ENCODE measurements around the gene TMTC1. TPM values are rescaled to one million over a fixed set of nuclear protein-coding genes. Genes with fewer than 3 reads are reported as not detected.

Gene TMTC1
- total RNA-seq, 1 experiment from 2014 or later = 4.8 TPM

GRCh38 chr12:29610473-29611170, 173.1 kb downstream of the TMTC1 start:
- no peaks in the 10 kb centered on the region for H3K4me1 ChIP-seq (replicated peaks; ENCODE audit: insufficient read depth)
- TF ChIP-seq EZH2 (IDR thresholded peaks at IDR 0.05; ENCODE audit: low read depth) = no peak
- TF ChIP-seq CTCF (conservative IDR thresholded peaks at IDR 0.05) = no peak
- no peaks in the 10 kb centered on the region for H3K79me2 ChIP-seq (ENCODE audit: low read depth)
- H3K4me3 ChIP-seq = no peak overlapping the region
- H3F3A ChIP-seq (ENCODE audit: insufficient read depth, low read depth) = no peaks in the 10 kb centered on the region
- POLR2A ChIA-PET (ENCODE audit: unreplicated experiment) = no interaction called here
- H3K27ac ChIP-seq = no peak overlapping the region
- H3K9me3 ChIP-seq (ENCODE audit: insufficient read depth, low read depth) = no peaks in the 10 kb centered on the region
- intact Hi-C loops (cut with micrococcal nuclease; ENCODE audit: unreplicated experiment) = no loop called here
- H3K27me3 ChIP-seq (ENCODE audit: insufficient read depth, low read depth) = no peaks in the 10 kb centered on the region
- H3K4me2 ChIP-seq = no peak overlapping the region
- BruUV-seq (replicated peaks) = no TSS peak
- CTCF ChIA-PET = no interaction called here
- no peak overlapping the region for H2AFZ ChIP-seq
- no peaks in the 10 kb centered on the region for H4K20me1 ChIP-seq (ENCODE audit: insufficient read depth)
- no peaks in the 10 kb centered on the region for H3K36me3 ChIP-seq (ENCODE audit: low read depth)
- H3K9me2 ChIP-seq (ENCODE audit: insufficient read depth) = no peaks in the 10 kb centered on the region
- no peak for DNase-seq

- POLR2A ChIA-PET (ENCODE audit: unreplicated experiment) = no interaction called here
- no peaks in the 10 kb centered on the region for H3K27me3 ChIP-seq (ENCODE audit: insufficient read depth, low read depth)
- H3K9me3 ChIP-seq (ENCODE audit: insufficient read depth, low read depth) = no peaks in the 10 kb centered on the region
- H3K4me3 ChIP-seq = no peak overlapping the region
- H3K4me1 ChIP-seq (replicated peaks; ENCODE audit: insufficient read depth) = no peaks in the 10 kb centered on the region
- H2AFZ ChIP-seq = no peak overlapping the region
- CTCF ChIA-PET = no interaction called here
- no peaks in the 10 kb centered on the region for H3K79me2 ChIP-seq (ENCODE audit: low read depth)
- no peaks in the 10 kb centered on the region for H3K36me3 ChIP-seq (ENCODE audit: low read depth)
- H3K9me2 ChIP-seq (ENCODE audit: insufficient read depth) = no peaks in the 10 kb centered on the region
- TF ChIP-seq EZH2 (IDR thresholded peaks at IDR 0.05; ENCODE audit: low read depth) (no peak), CTCF (conservative IDR thresholded peaks at IDR 0.05) (no peak)
- H3K27ac ChIP-seq = no peak overlapping the region
- H4K20me1 ChIP-seq (ENCODE audit: insufficient read depth) = no peaks in the 10 kb centered on the region
- DNase-seq = no peak
- no TSS peak for BruUV-seq (replicated peaks)
- intact Hi-C loops (cut with micrococcal nuclease; ENCODE audit: unreplicated experiment) = no loop called here
- no peaks in the 10 kb centered on the region for H3F3A ChIP-seq (ENCODE audit: insufficient read depth, low read depth)
- H3K4me2 ChIP-seq = no peak overlapping the region
Observed at GRCh38 chr12:29609431-29610215, 174.1 kb downstream of the TMTC1 start.

GRCh38 chr12:29608581-29608980, 175.2 kb downstream of the TMTC1 start:
- Histone ChIP-seq H3K36me3 (ENCODE audit: low read depth) (no peaks in the 10 kb centered on the region), H3F3A (ENCODE audit: insufficient read depth, low read depth) (no peaks in the 10 kb centered on the region), H4K20me1 (ENCODE audit: insufficient read depth) (no peaks in the 10 kb centered on the region), H3K9me3 (ENCODE audit: insufficient read depth, low read depth) (no peaks in the 10 kb centered on the region), H3K27ac (no peak overlapping the region), H3K4me1 (replicated peaks; ENCODE audit: insufficient read depth) (no peaks in the 10 kb centered on the region), H3K9me2 (ENCODE audit: insufficient read depth) (no peaks in the 10 kb centered on the region), H3K4me3 (no peak overlapping the region), H3K4me2 (no peak overlapping the region), H3K27me3 (ENCODE audit: insufficient read depth, low read depth) (no peaks in the 10 kb centered on the region), H2AFZ (no peak overlapping the region), H3K79me2 (ENCODE audit: low read depth) (no peaks in the 10 kb centered on the region)
- TF ChIP-seq CTCF (conservative IDR thresholded peaks at IDR 0.05) (no peak), EZH2 (IDR thresholded peaks at IDR 0.05; ENCODE audit: low read depth) (no peak)
- ChIA-PET CTCF (no interaction called here), POLR2A (ENCODE audit: unreplicated experiment) (no interaction called here)
- intact Hi-C loops (cut with micrococcal nuclease; ENCODE audit: unreplicated experiment) = no loop called here
- DNase-seq = no peak
- BruUV-seq (replicated peaks) = no TSS peak
